Measurements from ENCODE around the gene POLR2J. TPM values are rescaled to one million over a fixed set of nuclear protein-coding genes. Genes with fewer than 3 reads are reported as not detected.

Gene POLR2J
- total RNA-seq, 4 donors from 2014 or later: 9.6 to 24.0 (median 18.9) TPM

GRCh38 chr7:102472126-102473041 is 6.3 kb downstream of the POLR2J start:
- peaks cover 0 to 71% (median 0%) of the 10 kb centered on the region in 3 donors for H3K36me3 ChIP-seq
- peaks cover 0 to 9% (median 0%) of the 10 kb centered on the region in 4 donors for H3K4me1 ChIP-seq
- WGBS, 2 donors: 78 to 82% methylated on average over 24 to 25 of the region's 31 CpGs
- DNase-seq (ENCODE audit: low spot score in 2 of 2): no peak
- no peaks in the 10 kb centered on the region for H3K9me3 ChIP-seq
- no peaks in the 10 kb centered on the region for H3K27me3 ChIP-seq
- TF ChIP-seq POLR2A (IDR thresholded peaks at IDR 0.05): no peak
- TF ChIP-seq CTCF (IDR thresholded peaks at IDR 0.05): no peak
- TF ChIP-seq EP300 (IDR thresholded peaks at IDR 0.05): no peak
- H3K4me3 ChIP-seq: no peak overlapping the region
- no peak overlapping the region for H3K27ac ChIP-seq

DNA sequence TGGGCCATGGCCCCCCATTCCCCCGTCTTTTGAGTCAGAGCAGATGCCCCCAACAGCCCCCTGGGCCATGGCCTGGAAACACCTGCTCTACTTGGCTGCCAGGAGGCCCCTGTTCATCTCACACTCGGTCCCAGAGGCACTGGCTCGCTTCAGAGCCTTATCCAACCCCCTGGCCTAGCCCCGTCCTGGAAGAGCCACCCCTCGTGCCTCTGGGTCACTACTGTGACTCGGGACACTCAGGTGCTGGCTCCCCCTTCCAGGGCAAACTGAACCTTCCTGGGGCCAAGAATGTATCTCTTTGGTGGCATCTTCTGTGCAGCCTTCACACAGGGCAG is 7.0 kb downstream of the POLR2J start:
- Histone ChIP-seq H3K27me3 (no peaks in the 10 kb centered on the region), H3K27ac (no peak overlapping the region), H3K36me3 (peaks cover 0 to 74% (median 0%) of the 10 kb centered on the region in 3 donors), H3K4me1 (peaks cover 0 to 12% (median 0%) of the 10 kb centered on the region in 4 donors), H3K4me3 (no peak overlapping the region), H3K9me3 (no peaks in the 10 kb centered on the region)
- DNase-seq (ENCODE audit: low spot score in 2 of 2): no peak
- WGBS, 2 donors: 69 to 73% methylated on average over 4 to 5 of the region's 6 CpGs
- no peak for TF ChIP-seq CTCF (IDR thresholded peaks at IDR 0.05)
- TF ChIP-seq EP300 (IDR thresholded peaks at IDR 0.05): no peak
- TF ChIP-seq POLR2A (IDR thresholded peaks at IDR 0.05): no peak

DNA sequence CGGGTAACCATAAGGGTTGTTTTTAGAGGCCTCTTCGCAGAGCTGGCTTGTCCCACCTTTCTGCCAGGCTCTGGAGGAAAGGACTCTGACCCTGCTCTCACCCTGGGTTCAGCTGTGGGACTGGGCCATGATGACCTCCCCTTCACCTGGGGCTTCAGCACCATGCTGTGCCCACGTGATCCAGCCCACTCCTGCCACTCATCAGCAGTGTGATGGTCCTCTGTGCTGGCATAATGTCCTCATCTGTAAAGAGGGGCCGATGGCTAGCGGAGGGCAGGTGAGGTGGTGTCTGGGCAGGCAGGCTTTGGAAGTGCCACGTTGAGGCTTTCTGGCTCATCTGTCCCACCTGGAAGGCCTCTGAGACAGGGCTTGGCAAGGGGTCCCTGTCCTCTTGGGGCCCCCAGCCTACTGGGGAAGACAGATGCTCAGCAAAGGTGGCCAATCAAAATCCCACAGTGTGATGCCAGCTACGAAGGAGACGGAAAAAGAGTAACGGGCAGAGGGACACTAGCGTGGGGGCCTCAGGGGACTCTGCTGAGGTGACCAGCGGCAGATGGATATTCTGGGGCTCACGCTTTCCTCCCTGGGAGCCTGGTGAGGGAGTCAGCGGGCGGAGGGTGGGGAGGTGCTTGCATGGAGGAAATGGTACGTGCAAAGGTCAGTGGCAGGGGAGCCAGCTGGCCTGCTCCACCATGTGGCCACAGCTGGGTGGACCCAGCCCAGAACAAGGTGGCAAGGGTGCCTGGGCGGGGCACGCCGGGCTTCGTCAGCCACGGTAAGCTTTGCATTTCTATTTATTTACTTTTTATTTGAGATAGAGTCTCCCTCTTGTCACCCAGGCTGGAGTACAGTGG is 8.5 kb downstream of the POLR2J start:
- H3K4me1 ChIP-seq: peaks cover 0 to 21% (median 7%) of the 10 kb centered on the region in 4 donors
- no peak overlapping the region for H3K27ac ChIP-seq
- TF ChIP-seq POLR2A (IDR thresholded peaks at IDR 0.05): no peak
- H3K9me3 ChIP-seq: no peaks in the 10 kb centered on the region
- WGBS, 2 donors: 76 to 79% methylated on average over 19 to 20 of the region's 20 CpGs
- no peaks in the 10 kb centered on the region for H3K27me3 ChIP-seq
- no peak for DNase-seq (ENCODE audit: low spot score in 2 of 2)
- H3K4me3 ChIP-seq: no peak overlapping the region
- H3K36me3 ChIP-seq: peaks cover 0 to 74% (median 0%) of the 10 kb centered on the region in 3 donors

- WGBS, 2 donors: 82 to 85% methylated on average over 18 to 21 of the region's 24 CpGs
- Histone ChIP-seq H3K4me1 (peaks cover 0 to 16% (median 7%) of the 10 kb centered on the region in 4 donors), H3K27ac (no peak overlapping the region), H3K4me3 (no peak overlapping the region), H3K9me3 (no peaks in the 10 kb centered on the region), H3K36me3 (peaks cover 0 to 69% (median 0%) of the 10 kb centered on the region in 3 donors), H3K27me3 (no peaks in the 10 kb centered on the region)
- DNase-seq (ENCODE audit: low spot score in 2 of 2): no peak
- TF ChIP-seq EP300 (IDR thresholded peaks at IDR 0.05) (no peak), POLR2A (IDR thresholded peaks at IDR 0.05) (no peak), CTCF (IDR thresholded peaks at IDR 0.05) (no peak)
Measured at GRCh38 chr7:102469351-102469971, 9.3 kb downstream of the POLR2J start.
